SK-N-MC (cell line): Measurements from ENCODE around the gene RDX.
"Not testable (repeated sequence)": the region's sequence is repeated elsewhere in the genome, so short reads cannot be mapped to it uniquely, and the experiment has no call there.

Source experiments
- DNase-seq: peaks from one replicate; pipeline ENCODE4 v3.0.0-alpha.2; 2011; ENCODE audit warnings: low read depth, low spot score
- H3K27ac ChIP-seq: fragments of 200-600 bp; sonication (generic); 2 replicates; pipeline ENCODE4 v1.5.1; 2016; ENCODE audit warnings: mixed run types
- H3K36me3 ChIP-seq: fragments of 200-600 bp; sonication (generic); 2 replicates; pipeline ENCODE4 v1.6.1; 2017; ENCODE audit warnings: antibody characterized with exemption, low read length, mixed read lengths; ENCODE audit not compliant: insufficient read depth
- H3K4me3 ChIP-seq: fragments of 200-600 bp; sonication (generic); 2 replicates; pipeline ENCODE4 v1.5.1; 2016
- H3K9ac ChIP-seq: fragments of 200-600 bp; sonication (generic); 2 replicates; pipeline ENCODE4 v1.8.0; 2017; ENCODE audit warnings: mixed run types, mixed read lengths; ENCODE audit not compliant: insufficient read length
- H3K9me3 ChIP-seq: fragments of 200-600 bp; sonication (generic); 2 replicates; pipeline ENCODE4 v1.6.1; 2017; ENCODE audit warnings: low read depth, mild to moderate bottlenecking, antibody characterized with exemption, low read length, moderate library complexity, mixed read lengths
- EZH2 ChIP-seq: fragments of 200-600 bp; sonication (generic); IDR thresholded peaks from one replicate; pipeline ENCODE4 v1.6.1; 2017; ENCODE audit warnings: antibody characterized with exemption
- FOXP2 ChIP-seq: optimal IDR thresholded peaks from 2 replicates; pipeline ENCODE3; 2011; ENCODE audit warnings: mild to moderate bottlenecking, moderate library complexity; ENCODE audit not compliant: insufficient read depth; ENCODE audit errors: extremely low read length, control extremely low read depth
- POLR2AphosphoS5 ChIP-seq: IDR thresholded peaks from 2 replicates; pipeline ENCODE4 v1.6.1; 2012; ENCODE audit warnings: mild to moderate bottlenecking, low read depth, low read length, borderline replicate concordance

The RDX gene

GRCh38 chr11:110243791-110244190 lies 52.6 kb downstream of the RDX start:
- Histone ChIP-seq H3K9ac (no peak overlapping the region), H3K27ac (no peak overlapping the region), H3K4me3 (no peak overlapping the region), H3K36me3 (peaks cover 90% of the 10 kb centered on the region), H3K9me3 (no peaks in the 10 kb centered on the region)
- DNase-seq: no peak
- TF ChIP-seq FOXP2 (no peak), EZH2 (no peak), POLR2AphosphoS5 (no peak)

- no peak overlapping the region for H3K4me3 ChIP-seq
- DNase-seq: no peak
- H3K9me3 ChIP-seq: no peaks in the 10 kb centered on the region
- H3K36me3 ChIP-seq: peaks cover 90% of the 10 kb centered on the region
- TF ChIP-seq FOXP2 (no peak), POLR2AphosphoS5 (no peak), EZH2 (no peak)
- no peak overlapping the region for H3K9ac ChIP-seq
- peak overlapping the region; percentile 29; the same call in 1 of the 2 replicates for H3K27ac ChIP-seq
Observed at GRCh38 chr11:110242746-110243145, 53.7 kb downstream of the RDX start.

- DNase-seq: no peak
- Histone ChIP-seq H3K27ac (peak overlapping the region; percentile 29; the same call in 1 of the 2 replicates), H3K4me3 (no peak overlapping the region), H3K36me3 (peaks cover 90% of the 10 kb centered on the region), H3K9ac (no peak overlapping the region), H3K9me3 (no peaks in the 10 kb centered on the region)
- TF ChIP-seq POLR2AphosphoS5 (no peak), EZH2 (no peak), FOXP2 (no peak)
Observed at GRCh38 chr11:110242188-110242587, 54.2 kb downstream of the RDX start.

- Histone ChIP-seq H3K36me3 (peaks cover 88% of the 10 kb centered on the region), H3K9me3 (no peaks in the 10 kb centered on the region), H3K9ac (no peak overlapping the region), H3K27ac (0 out of 2 replicates have a peak overlapping the region, but pooled peaks have one; percentile 4), H3K4me3 (no peak overlapping the region)
- DNase-seq: no peak
- TF ChIP-seq FOXP2 (no peak), EZH2 (no peak), POLR2AphosphoS5 (no peak)
Observed at GRCh38 chr11:110235966-110236365, 60.4 kb downstream of the RDX start.

GRCh38 chr11:110230377-110230776 lies 66.0 kb downstream of the RDX start:
- Histone ChIP-seq H3K9ac (no peak overlapping the region), H3K4me3 (no peak overlapping the region), H3K9me3 (no peaks in the 10 kb centered on the region), H3K27ac (no peak overlapping the region), H3K36me3 (peaks cover 89% of the 10 kb centered on the region)
- DNase-seq: no peak
- TF ChIP-seq FOXP2 (no peak), POLR2AphosphoS5 (no peak), EZH2 (no peak)

- Histone ChIP-seq H3K36me3 (peaks cover 19% of the 10 kb centered on the region), H3K4me3 (no peak overlapping the region), H3K27ac (no peak overlapping the region), H3K9me3 (no peaks in the 10 kb centered on the region), H3K9ac (no peak overlapping the region)
- DNase-seq: no peak
- no peak for TF ChIP-seq EZH2
Observed at GRCh38 chr11:110219006-110219785, 77.2 kb downstream of the RDX start.

GRCh38 chr11:110217936-110218335 lies 78.5 kb downstream of the RDX start:
- Histone ChIP-seq H3K36me3 (peaks cover 14% of the 10 kb centered on the region), H3K27ac (peak overlapping the region; percentile 58), H3K4me3 (no peak overlapping the region), H3K9me3 (no peaks in the 10 kb centered on the region), H3K9ac (no peak overlapping the region)
- TF ChIP-seq POLR2AphosphoS5 (no peak), FOXP2 (no peak), EZH2 (no peak)
- DNase-seq: peak; percentile 44

- H3K4me3 ChIP-seq: no peak overlapping the region
- TF ChIP-seq POLR2AphosphoS5 (no peak; the same call in 1 of the 2 replicates), FOXP2 (no peak), EZH2 (no peak)
- no peak for DNase-seq
- peaks cover 14% of the 10 kb centered on the region for H3K36me3 ChIP-seq
- H3K9me3 ChIP-seq: no peaks in the 10 kb centered on the region
- H3K9ac ChIP-seq: no peak overlapping the region
- 0 out of 2 replicates have a peak overlapping the region, but pooled peaks have one; percentile 7 for H3K27ac ChIP-seq
Observed at GRCh38 chr11:110217223-110217877, 79.1 kb downstream of the RDX start.

GRCh38 chr11:110209313-110209694 lies 87.1 kb downstream of the RDX start:
- not testable (repeated sequence) for H3K36me3 ChIP-seq, H3K4me3 ChIP-seq, DNase-seq, H3K9ac ChIP-seq, H3K27ac ChIP-seq, H3K9me3 ChIP-seq

GRCh38 chr11:110208678-110209312 lies 87.6 kb downstream of the RDX start:
- not testable (repeated sequence) for H3K9ac ChIP-seq, H3K36me3 ChIP-seq, H3K4me3 ChIP-seq, DNase-seq, H3K9me3 ChIP-seq
- H3K27ac ChIP-seq: peak overlapping the region; percentile 49; the same call in 1 of the 2 replicates
